Spleen (tissue), 11 donors: Measurements from ENCODE around the gene CCND2. TPM values are rescaled to one million over a fixed set of nuclear protein-coding genes. Genes with fewer than 3 reads are reported as not detected.

ENCODE experiments used
- DNase-seq: peaks from one replicate; pipeline ENCODE4 v3.0.0-alpha.2; 2020
- H3K27ac ChIP-seq, 8 donors: fragments of 200-600 bp; sonication (generic) in 7 of 8; 1 replicate in 4 of 8; 2 replicates in 4 of 8; pipeline versions ENCODE4 v1.5.0 to v1.8.0; 2016 to 2021; ENCODE audit warnings: inconsistent platforms in 4 of 8, mild to moderate bottlenecking in 4 of 8, moderate library complexity in 1 of 8
- H3K27me3 ChIP-seq, 7 donors: fragments of 200-600 bp; sonication (generic) in 6 of 7; replicated peaks in 1 of 7; 1 replicate in 4 of 7; 2 replicates in 3 of 7; pipeline versions ENCODE4 v1.5.0 to v1.8.0; 2016 to 2021; ENCODE audit warnings: inconsistent platforms in 3 of 7, mild to moderate bottlenecking in 1 of 7
- H3K36me3 ChIP-seq, 6 donors: fragments of 200-600 bp; sonication (generic) in 5 of 6; 1 replicate in 4 of 6; 2 replicates in 2 of 6; pipeline versions ENCODE4 v1.5.0 to v1.8.0; 2016 to 2021; ENCODE audit warnings: inconsistent platforms in 2 of 6
- H3K4me1 ChIP-seq, 6 donors: fragments of 200-600 bp; sonication (generic) in 5 of 6; 1 replicate in 3 of 6; 2 replicates in 3 of 6; pipeline versions ENCODE4 v1.5.0 to v1.8.0; 2016 to 2021; ENCODE audit warnings: inconsistent platforms in 3 of 6
- H3K4me3 ChIP-seq, 8 donors: fragments of 200-600 bp; sonication (generic) in 7 of 8; 1 replicate in 4 of 8; 2 replicates in 4 of 8; pipeline versions ENCODE4 v1.5.0 to v1.8.0; 2016 to 2021; ENCODE audit warnings: inconsistent platforms in 4 of 8, mild to moderate bottlenecking in 4 of 8, moderate library complexity in 2 of 8
- H3K9me3 ChIP-seq, 8 donors: fragments of 200-600 bp; sonication (generic) in 7 of 8; 1 replicate in 4 of 8; 2 replicates in 4 of 8; pipeline versions ENCODE4 v1.5.0 to v1.8.0; 2016 to 2021; ENCODE audit warnings: inconsistent platforms in 4 of 8
- POLR2A ChIP-seq, 3 donors: fragments of 450-650 bp; IDR thresholded peaks; one replicate each; pipeline ENCODE4 v1.5.1; 2017; ENCODE audit warnings: antibody characterized with exemption in 3 of 3, mild to moderate bottlenecking in 1 of 3
- POLR2AphosphoS5 ChIP-seq, 3 donors: sonication (generic); formaldehyde crosslinking; IDR thresholded peaks; one replicate each; pipeline ENCODE4 v1.5.1; 2017; ENCODE audit warnings: antibody characterized with exemption in 3 of 3
- WGBS, 5 donors: extraction: QIAGEN DNeasy Blood & Tissue Kit in 3 of 5; methylation state at CpG; one replicate each; pipeline versions ENCODE4 v1.1.5 to v1.1.7; 2013 to 2018; 5-methylcytosine and 5-hydroxymethylcytosine counted together
- intact Hi-C: fragments of 100-400 bp; cut with DNase I; formaldehyde crosslinking; loops from one replicate; pipeline ENCODE4 v1.15.0; 2023; ENCODE audit warnings: low total_unique reads
- polyA plus RNA-seq, 3 donors: library from polyadenylated mRNA; stranded (reverse); fragments of 200-250 nt; gene quantifications; one replicate each; pipeline ENCODE4 v1.2.1, GENCODE V29; 2013
- total RNA-seq, 7 donors: library from RNA; depleted of rRNA in 3 of 7; stranded (reverse); fragments of >200 nt in 3 of 7; fragmentation: NEBNext Ultra II Directional in 4 of 7; extraction: Animal tissue kit (Norgen Biotek cat#: 25700) in 4 of 7; gene quantifications; one replicate each; pipeline versions ENCODE4 v1.1.0 to v1.2.1, GENCODE V29; 2016 to 2021
- TF ChIP-seq, protein P1 (sequence below), 11 experiments: fragments of 200-600 bp in 7 of 11; fragments of 450-650 bp in 4 of 11; sonication (generic) in 4 of 11; IDR thresholded peaks in 8 of 11; conservative IDR thresholded peaks in 3 of 11; 1 replicate in 7 of 11; 2 replicates in 4 of 11; pipeline versions ENCODE4 v1.4.0 to v1.8.0; 2016 to 2021; ENCODE audit warnings: antibody characterized with exemption in 11 of 11, inconsistent platforms in 4 of 11, mild to moderate bottlenecking in 1 of 11
- donor health status: healthy with polysubstance abuse.
- donor health status: DM: no; HTN: no; CAD: no; lungs with moderate emphysema.
- donor health status: DM: no; HTN: no; CAD: no.
- donor health status: Bipolar disorder and iron deficiency.
- donor health status: healthy.
- donor health status: DM: no; HTN: no; CAD: no.
- donor health status: DM: yes; HTN: yes; CAD: no.

CCND2 gene
- total and polyA plus RNA-seq, 10 donors: 9.4 to 110 (median 59.4) TPM

DNA sequence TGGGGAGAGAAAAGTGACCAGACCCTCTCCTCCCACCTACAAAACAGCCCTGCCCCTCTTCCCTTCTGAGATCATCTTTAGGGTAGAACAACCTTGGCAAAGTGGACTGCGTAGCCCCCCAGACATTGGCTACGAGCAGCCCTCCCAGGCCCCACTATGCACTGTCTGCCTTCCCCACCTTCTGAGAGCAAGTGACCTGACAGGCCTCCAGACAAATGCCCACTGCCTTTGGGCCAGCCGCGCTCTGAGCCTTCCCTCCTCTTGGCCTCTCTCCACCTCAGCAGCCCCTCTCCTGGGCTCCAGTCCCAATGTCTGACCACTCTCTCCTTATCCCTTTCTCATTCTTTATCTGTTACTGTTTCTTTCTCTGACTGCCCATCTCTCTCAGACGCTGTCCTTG is 46.5 kb upstream of the CCND2 start:
- TF ChIP-seq POLR2AphosphoS5 (IDR thresholded peaks at IDR 0.05) (no peak), POLR2A (IDR thresholded peaks at IDR 0.05) (no peak)
- TF ChIP-seq, protein P1, sequence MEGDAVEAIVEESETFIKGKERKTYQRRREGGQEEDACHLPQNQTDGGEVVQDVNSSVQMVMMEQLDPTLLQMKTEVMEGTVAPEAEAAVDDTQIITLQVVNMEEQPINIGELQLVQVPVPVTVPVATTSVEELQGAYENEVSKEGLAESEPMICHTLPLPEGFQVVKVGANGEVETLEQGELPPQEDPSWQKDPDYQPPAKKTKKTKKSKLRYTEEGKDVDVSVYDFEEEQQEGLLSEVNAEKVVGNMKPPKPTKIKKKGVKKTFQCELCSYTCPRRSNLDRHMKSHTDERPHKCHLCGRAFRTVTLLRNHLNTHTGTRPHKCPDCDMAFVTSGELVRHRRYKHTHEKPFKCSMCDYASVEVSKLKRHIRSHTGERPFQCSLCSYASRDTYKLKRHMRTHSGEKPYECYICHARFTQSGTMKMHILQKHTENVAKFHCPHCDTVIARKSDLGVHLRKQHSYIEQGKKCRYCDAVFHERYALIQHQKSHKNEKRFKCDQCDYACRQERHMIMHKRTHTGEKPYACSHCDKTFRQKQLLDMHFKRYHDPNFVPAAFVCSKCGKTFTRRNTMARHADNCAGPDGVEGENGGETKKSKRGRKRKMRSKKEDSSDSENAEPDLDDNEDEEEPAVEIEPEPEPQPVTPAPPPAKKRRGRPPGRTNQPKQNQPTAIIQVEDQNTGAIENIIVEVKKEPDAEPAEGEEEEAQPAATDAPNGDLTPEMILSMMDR (IDR thresholded peaks at IDR 0.05 in 8 of 11, conservative IDR thresholded peaks at IDR 0.05 in 3 of 11): no peak
- Histone ChIP-seq H3K27ac (no peak overlapping the region), H3K4me3 (no peak overlapping the region), H3K9me3 (no peaks in the 10 kb centered on the region), H3K36me3 (no peaks in the 10 kb centered on the region), H3K4me1 (peaks cover 0 to 25% (median 18%) of the 10 kb centered on the region in 6 donors), H3K27me3 (peaks cover 0 to 17% (median 0%) of the 10 kb centered on the region in 7 donors)
- DNase-seq: no peak
- intact Hi-C loops: no loop called here
- 81 to 94% (median 87%) methylated on average over 5 of the region's 5 CpGs for WGBS, 5 donors

DNA sequence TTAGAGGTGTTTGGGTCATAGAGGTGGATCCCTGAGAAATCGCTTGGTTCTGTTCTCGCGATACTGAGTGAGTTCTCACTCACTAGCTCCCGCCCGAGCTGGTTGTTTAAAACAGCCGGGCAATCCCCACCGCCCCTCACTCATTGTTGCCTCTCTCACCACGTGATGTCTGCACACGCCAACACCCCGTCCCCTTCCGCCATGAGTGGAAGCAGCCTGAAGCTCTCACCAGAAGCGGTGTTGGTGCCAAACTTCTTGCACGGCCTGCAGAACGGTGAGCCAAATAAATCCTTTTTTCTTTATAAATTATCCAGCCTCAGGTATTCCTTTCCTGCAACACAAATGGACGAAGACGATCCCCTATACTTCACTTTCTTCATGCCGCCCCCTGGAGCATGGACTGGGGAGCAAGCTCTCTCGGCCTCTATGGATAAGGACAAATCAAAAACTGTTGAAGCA is 45.4 kb upstream of the CCND2 start:
- intact Hi-C loops: no loop called here
- TF ChIP-seq POLR2A (IDR thresholded peaks at IDR 0.05): no peak
- TF ChIP-seq, protein P1 (IDR thresholded peaks at IDR 0.05 in 8 of 11, conservative IDR thresholded peaks at IDR 0.05 in 3 of 11): no peak
- no peak for TF ChIP-seq POLR2AphosphoS5 (IDR thresholded peaks at IDR 0.05)
- Histone ChIP-seq H3K36me3 (no peaks in the 10 kb centered on the region), H3K9me3 (no peaks in the 10 kb centered on the region), H3K27ac (no peak overlapping the region), H3K27me3 (peaks cover 0 to 17% (median 0%) of the 10 kb centered on the region in 7 donors), H3K4me1 (peaks cover 0 to 20% (median 15%) of the 10 kb centered on the region in 6 donors), H3K4me3 (no peak overlapping the region)
- DNase-seq: no peak
- WGBS, 5 donors: 87 to 93% (median 92%) methylated on average over 18 of the region's 18 CpGs

DNA sequence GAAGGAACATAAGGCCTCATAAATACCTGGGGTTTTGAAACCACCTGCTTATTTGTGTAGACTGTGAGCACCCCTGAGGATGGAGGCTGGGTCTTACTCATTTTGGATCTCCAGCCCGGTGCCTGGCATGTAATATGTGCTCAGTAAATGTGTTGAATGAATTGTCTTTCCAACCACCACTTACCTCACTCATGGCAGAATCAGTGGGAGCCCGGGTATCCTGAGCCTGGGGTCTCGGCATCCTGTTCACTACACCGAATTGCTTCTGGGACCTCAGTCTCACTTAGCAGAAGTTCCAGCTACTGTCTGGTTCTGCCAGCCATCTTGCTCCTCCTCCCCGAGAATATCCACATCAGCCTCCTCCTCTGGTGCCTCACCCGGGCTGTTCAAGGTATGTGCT is 43.0 kb upstream of the CCND2 start:
- DNase-seq: no peak
- Histone ChIP-seq H3K4me3 (no peak overlapping the region), H3K36me3 (no peaks in the 10 kb centered on the region), H3K9me3 (peaks cover 0 to 8% (median 2%) of the 10 kb centered on the region in 8 donors), H3K4me1 (no peaks in the 10 kb centered on the region), H3K27ac (no peak overlapping the region), H3K27me3 (peaks cover 0 to 4% (median 0%) of the 10 kb centered on the region in 7 donors)
- WGBS, 5 donors: 68 to 88% (median 81%) methylated on average over 6 of the region's 6 CpGs
- intact Hi-C loops: no loop called here
- TF ChIP-seq, protein P1 (IDR thresholded peaks at IDR 0.05 in 8 of 11, conservative IDR thresholded peaks at IDR 0.05 in 3 of 11): no peak
- no peak for TF ChIP-seq POLR2AphosphoS5 (IDR thresholded peaks at IDR 0.05)
- no peak for TF ChIP-seq POLR2A (IDR thresholded peaks at IDR 0.05)

DNA sequence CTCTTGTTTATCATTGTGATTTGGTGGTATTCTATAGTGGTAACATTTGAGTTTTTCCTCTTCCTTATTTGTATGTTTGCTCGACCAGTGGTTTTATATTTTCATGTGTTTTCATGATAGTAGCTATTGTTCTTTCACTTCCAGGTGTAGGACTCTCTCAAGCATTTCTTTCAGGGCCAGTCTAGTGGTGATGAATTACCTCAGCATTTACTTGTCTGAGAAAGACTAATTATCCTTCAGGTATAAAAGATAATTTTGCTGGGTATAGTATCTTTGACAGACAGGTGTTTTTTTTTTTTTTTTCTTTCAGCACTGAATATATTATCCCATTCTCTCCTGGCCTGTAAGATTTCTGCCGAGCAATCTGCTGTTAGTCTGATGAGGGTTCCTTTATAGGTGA is 35.0 kb upstream of the CCND2 start:
- TF ChIP-seq, protein P1 (IDR thresholded peaks at IDR 0.05 in 8 of 11, conservative IDR thresholded peaks at IDR 0.05 in 3 of 11): no peak
- TF ChIP-seq POLR2A (IDR thresholded peaks at IDR 0.05): no peak
- TF ChIP-seq POLR2AphosphoS5 (IDR thresholded peaks at IDR 0.05): no peak
- H3K4me1 ChIP-seq: peaks cover 0 to 24% (median 3%) of the 10 kb centered on the region in 6 donors
- 78 to 88% (median 83%) methylated on average over 2 of the region's 2 CpGs for WGBS, 5 donors
- intact Hi-C loops: no loop called here
- H3K4me3 ChIP-seq: no peak overlapping the region
- peaks cover 0 to 19% (median 0%) of the 10 kb centered on the region in 7 donors for H3K27me3 ChIP-seq
- H3K27ac ChIP-seq: no peak overlapping the region
- no peaks in the 10 kb centered on the region for H3K36me3 ChIP-seq
- peaks cover 7 to 48% (median 38%) of the 10 kb centered on the region in 8 donors for H3K9me3 ChIP-seq
- no peak for DNase-seq
